Brain microvascular endothelial cell (primary cell): ENCODE data around the gene HILPDA.

ENCODE experiments used
- DNase-seq: peaks from one replicate; pipeline ENCODE4 v3.0.0-alpha.2; 2020
- H3K27ac ChIP-seq: fragments of 250-450 bp; sonication (Bioruptor Pico); 2 replicates; pipeline ENCODE4 v1.5.1; 2020; ENCODE audit warnings: mild to moderate bottlenecking, moderate library complexity
- H3K27me3 ChIP-seq: fragments of 250-450 bp; sonication (Bioruptor Pico); replicated peaks from 2 replicates; pipeline ENCODE4 v1.5.1; 2020; ENCODE audit warnings: mild to moderate bottlenecking
- H3K36me3 ChIP-seq: fragments of 250-450 bp; sonication (Bioruptor Pico); replicated peaks from 2 replicates; pipeline ENCODE4 v1.5.1; 2020; ENCODE audit warnings: mild to moderate bottlenecking
- H3K4me3 ChIP-seq: 2 replicates; pipeline ENCODE4 v1.5.1; 2011; ENCODE audit warnings: low read depth, mild to moderate bottlenecking, control low read depth, low read length, moderate library complexity
- in situ Hi-C: cut with HindIII; loops from 2 replicates; pipeline ENCODE4 v1.10.0; 2017; ENCODE audit warnings: low sequenced_read_pairs, low pct_ligation_motif_present
- TF ChIP-seq, protein P1 (sequence below): IDR thresholded peaks from 2 replicates; pipeline ENCODE4 v1.5.1; 2011; ENCODE audit warnings: low read depth, mild to moderate bottlenecking, moderate library complexity, low read length, control low read depth, inconsistent platforms; ENCODE audit errors: missing control alignments

The HILPDA gene

DNA sequence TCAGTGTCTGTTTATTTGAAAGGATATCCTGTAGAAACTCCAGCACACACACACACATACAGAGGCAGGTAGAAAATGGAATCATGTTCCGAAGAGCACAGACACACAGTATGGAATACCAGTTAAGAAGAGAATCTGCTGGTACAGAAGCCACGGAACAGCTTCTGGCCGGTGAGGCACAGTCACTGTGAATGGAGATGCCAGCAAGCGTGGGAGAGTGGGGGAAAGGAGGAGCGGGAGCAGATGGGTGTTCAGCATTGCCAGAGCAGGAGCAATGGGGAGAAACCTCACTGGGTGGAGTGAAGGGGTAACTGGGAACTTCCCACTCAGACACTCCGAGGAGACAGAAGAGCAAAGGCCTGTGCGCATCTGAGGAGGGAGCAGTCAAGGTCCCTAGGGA lies 36.4 kb upstream of the HILPDA start:
- TF ChIP-seq, protein P1, sequence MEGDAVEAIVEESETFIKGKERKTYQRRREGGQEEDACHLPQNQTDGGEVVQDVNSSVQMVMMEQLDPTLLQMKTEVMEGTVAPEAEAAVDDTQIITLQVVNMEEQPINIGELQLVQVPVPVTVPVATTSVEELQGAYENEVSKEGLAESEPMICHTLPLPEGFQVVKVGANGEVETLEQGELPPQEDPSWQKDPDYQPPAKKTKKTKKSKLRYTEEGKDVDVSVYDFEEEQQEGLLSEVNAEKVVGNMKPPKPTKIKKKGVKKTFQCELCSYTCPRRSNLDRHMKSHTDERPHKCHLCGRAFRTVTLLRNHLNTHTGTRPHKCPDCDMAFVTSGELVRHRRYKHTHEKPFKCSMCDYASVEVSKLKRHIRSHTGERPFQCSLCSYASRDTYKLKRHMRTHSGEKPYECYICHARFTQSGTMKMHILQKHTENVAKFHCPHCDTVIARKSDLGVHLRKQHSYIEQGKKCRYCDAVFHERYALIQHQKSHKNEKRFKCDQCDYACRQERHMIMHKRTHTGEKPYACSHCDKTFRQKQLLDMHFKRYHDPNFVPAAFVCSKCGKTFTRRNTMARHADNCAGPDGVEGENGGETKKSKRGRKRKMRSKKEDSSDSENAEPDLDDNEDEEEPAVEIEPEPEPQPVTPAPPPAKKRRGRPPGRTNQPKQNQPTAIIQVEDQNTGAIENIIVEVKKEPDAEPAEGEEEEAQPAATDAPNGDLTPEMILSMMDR: no peak
- Histone ChIP-seq H3K36me3 (no peaks in the 10 kb centered on the region), H3K4me3 (no peak overlapping the region), H3K27ac (no peak overlapping the region), H3K27me3 (no peaks in the 10 kb centered on the region)
- in situ Hi-C loops: no loop called here
- DNase-seq: no peak

DNA sequence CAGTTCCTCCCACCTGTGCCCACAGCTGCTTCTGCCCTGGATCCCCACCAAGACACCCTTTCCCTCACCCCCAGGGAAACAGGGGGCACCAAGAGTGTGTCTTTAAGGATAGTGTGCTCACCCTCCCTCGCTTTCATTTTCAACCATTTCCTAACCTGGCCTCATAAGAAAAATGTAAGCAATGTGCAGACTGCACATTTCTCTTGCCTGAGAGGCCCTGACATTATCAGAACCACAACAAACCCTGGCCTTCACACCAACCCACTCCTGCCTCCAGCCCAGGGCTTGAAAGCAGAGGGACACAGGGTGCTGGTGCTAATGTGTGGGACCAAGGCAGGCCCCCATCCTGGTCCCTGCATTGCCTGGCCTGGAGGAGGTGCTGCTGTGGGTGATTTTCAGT lies 34.9 kb upstream of the HILPDA start:
- Histone ChIP-seq H3K27ac (no peak overlapping the region), H3K27me3 (no peaks in the 10 kb centered on the region), H3K36me3 (no peaks in the 10 kb centered on the region), H3K4me3 (no peak overlapping the region)
- no peak for DNase-seq
- TF ChIP-seq, protein P1: no peak
- in situ Hi-C loops: no loop called here

DNA sequence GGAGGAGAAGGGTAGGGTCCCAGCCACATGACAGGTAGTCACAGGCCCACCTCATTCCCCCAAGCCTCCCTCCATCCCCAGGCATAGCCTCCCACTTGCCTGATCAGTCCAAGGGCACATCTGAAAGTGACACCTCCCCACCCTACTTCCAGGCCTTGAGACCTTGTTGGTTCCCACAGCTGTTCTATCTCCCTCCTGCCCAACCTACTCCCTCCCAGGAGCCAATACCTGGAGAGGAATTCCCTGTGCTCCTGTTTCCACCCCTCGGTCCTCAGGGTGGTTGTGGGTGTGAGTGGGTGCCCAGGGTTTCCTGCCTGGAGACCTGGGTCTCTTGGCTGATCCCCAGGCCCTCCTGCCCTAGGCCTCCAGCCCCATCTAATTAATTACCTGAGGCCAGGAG lies 34.3 kb upstream of the HILPDA start:
- TF ChIP-seq, protein P1: no peak
- no peak overlapping the region for H3K4me3 ChIP-seq

DNA sequence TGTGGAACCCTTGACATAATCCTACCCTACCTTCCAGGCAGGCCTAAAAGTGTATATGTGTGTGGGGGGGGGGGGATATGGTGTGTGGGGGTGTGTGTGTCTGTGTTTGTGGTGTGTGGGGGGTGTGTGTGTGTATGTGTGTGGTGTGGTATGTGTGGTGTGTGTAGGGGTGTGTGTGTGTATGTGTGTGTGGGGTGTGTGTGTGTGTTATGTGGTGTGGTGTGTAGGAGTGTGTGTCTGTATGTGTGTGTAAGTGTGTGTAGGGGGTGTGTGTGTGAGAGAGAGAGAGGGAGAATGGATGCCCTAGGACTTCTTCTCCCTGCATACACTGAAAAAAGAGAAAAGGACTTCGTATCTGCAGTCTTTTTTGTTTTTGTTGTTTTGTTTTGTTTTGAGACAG lies 33.6 kb upstream of the HILPDA start:
- in situ Hi-C loops: no loop called here
- Histone ChIP-seq H3K4me3 (no peak overlapping the region), H3K27me3 (no peaks in the 10 kb centered on the region), H3K36me3 (no peaks in the 10 kb centered on the region), H3K27ac (no peak overlapping the region)
- TF ChIP-seq, protein P1: no peak
- DNase-seq: no peak

More for the DNA sequence above, 34.3 kb upstream of the HILPDA start:
- DNase-seq: no peak
- in situ Hi-C loops: no loop called here
- no peak overlapping the region for H3K27ac ChIP-seq
- no peaks in the 10 kb centered on the region for H3K27me3 ChIP-seq
- no peaks in the 10 kb centered on the region for H3K36me3 ChIP-seq

DNA sequence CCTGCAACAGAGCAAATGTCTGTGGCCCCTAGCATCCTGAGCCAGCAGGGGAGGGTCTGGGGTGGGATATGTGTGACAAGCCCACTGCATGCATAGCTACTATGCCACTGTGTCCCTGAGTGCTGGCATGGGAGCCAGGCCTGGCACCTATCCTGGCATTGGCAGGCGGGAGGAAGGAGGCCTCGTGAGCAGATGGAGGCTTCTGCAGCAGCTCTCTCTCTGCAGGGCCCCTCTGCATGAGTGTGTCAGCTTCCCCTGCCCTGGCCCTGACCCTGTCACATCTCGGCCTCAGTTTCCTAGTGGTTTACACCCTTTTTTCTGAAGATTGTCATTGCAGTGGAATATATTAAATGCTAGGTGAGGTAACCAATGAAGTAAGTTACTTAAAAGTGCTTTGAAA lies 32.8 kb upstream of the HILPDA start:
- H3K36me3 ChIP-seq: no peaks in the 10 kb centered on the region
- H3K27me3 ChIP-seq: no peaks in the 10 kb centered on the region
- in situ Hi-C loops: no loop called here
- H3K27ac ChIP-seq: no peak overlapping the region
- no peak for DNase-seq
- no peak overlapping the region for H3K4me3 ChIP-seq
- TF ChIP-seq, protein P1: no peak

DNA sequence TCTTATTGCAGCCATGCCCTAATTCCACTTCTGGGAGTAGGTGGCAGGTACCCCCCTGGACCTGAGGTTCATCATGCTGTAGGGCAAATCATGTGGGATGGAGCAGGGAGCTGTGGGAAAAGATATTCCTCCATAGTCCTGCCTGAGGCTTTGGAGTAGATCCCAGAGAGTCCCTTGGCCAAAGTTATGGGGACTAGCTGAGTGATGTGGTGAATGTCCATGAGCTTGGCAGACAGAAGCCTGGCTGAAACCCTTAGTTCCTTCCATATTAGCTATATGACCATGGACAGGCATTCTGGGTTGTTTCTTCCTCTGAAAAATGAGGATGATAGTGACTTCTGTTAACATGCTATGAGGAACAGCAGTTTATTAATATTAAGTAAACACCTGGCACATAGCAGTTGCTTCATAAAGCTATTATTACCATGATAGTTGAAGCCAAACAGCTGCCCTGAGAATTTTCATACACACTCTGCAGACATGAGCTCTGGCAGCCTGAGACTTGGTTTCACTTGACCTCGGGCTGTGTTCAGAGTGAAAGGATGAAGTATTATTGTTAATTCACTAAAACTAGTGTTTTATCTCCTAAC lies 30.9 kb upstream of the HILPDA start:
- in situ Hi-C loops: no loop called here

More for the DNA sequence above, 30.9 kb upstream of the HILPDA start:
- no peak overlapping the region for H3K4me3 ChIP-seq
- no peak overlapping the region for H3K27ac ChIP-seq
- TF ChIP-seq, protein P1: no peak
- no peaks in the 10 kb centered on the region for H3K36me3 ChIP-seq
- no peak for DNase-seq
- H3K27me3 ChIP-seq: no peaks in the 10 kb centered on the region
